H1 (cell line): ENCODE results near the gene MT1B.

Experiments
- CTCF ChIP-seq, 3 experiments: IDR thresholded peaks; 1 replicate in 2 of 3; 2 replicates in 1 of 3; pipeline versions ENCODE4 v1.5.1 to v1.6.1; 2011; ENCODE audit warnings: low read length in 3 of 3, mild to moderate bottlenecking in 3 of 3, inconsistent platforms in 2 of 3, low read depth in 1 of 3, moderate library complexity in 1 of 3; ENCODE audit not compliant: insufficient read depth in 1 of 3; ENCODE audit errors: control extremely low read depth in 1 of 3
- RFX5 ChIP-seq: IDR thresholded peaks from 2 replicates; pipeline ENCODE4 v1.6.1; 2011; ENCODE audit warnings: low read depth, low read length, improper control_type of control experiment, borderline replicate concordance
- YY1 ChIP-seq: IDR thresholded peaks from 2 replicates; pipeline ENCODE4 v1.6.1; 2011; ENCODE audit warnings: low read depth, mild to moderate bottlenecking, low read length

- TF ChIP-seq YY1 (no peak), CTCF (IDR thresholded peaks at IDR 0.05; ENCODE audit: control extremely low read depth in 1 of 3, insufficient read depth in 1 of 3, low read depth in 1 of 3, low read length in 3 of 3) (no peak), RFX5 (no peak)
Observed at GRCh38 chr16:56700195-56700594, 48.5 kb downstream of the MT1B start.
